ENCODE results near the gene CSNK2A2.

CSNK2A2 gene

DNA sequence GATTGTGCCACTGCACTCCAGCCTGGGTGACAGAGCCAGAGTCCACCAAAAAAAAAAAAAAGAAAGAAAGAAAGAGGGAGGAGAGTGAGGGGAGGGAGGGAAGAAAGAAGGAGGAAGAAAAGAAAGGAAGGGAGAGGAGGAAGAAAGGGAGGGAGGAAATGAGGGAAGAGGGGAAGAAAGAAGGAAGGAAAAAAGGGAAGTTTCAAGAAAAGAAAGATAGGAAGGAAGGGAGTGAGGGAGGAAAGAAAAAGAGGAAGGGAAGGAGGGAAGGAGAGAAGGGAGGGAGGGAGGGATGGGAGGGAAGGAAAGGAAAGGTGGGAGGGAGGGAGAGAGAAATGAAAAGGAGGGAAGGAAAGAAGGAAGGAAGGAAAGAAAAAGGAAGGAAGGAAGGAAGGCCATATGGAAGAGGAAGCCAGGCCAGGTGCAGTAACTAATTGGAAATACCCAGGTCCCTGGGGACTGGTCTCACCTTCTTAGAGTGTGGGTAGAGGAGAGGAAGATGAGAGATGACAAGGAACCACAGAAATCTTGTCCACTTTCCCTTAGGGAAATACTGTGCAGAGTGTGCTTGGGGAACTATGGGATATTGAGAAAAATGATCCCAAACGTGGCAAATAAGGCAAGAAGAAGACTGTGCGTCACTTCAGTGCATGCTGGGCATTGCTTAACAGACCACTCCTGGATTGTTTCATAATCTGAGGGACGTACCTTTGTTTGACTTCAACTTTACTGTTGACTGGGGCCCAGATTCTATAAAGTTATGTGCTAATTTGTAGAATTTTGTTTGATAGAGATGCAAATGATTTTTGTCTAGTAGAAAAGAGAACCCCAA is 15.1 kb upstream of the CSNK2A2 start:
- TF ChIP-seq POLR2A (IDR thresholded peaks at IDR 0.05; ENCODE audit: low read depth, low read length) = no peak
- DNase-seq (ENCODE audit: insufficient read length, low spot score) = no peak
- no peak for FAIRE-seq

DNA sequence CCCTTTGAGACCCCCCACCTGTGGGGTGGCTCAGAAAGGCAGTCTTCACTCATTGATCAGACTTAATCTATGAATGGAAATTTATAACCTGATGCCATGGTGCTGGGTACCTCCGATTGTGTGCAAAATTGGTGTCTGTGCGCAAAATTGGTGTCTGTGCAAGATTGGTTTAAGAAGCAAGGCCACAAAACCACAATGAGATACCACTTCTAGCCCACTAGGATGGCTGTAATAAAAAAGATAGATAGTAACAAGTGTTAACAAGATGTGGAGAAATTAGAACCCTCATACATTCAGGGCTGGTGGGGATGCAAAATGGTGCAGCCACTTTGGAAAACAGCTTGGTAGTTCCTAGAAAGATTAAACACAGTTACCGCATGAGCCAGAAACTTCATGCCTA is 13.9 kb upstream of the CSNK2A2 start:
- no peak for TF ChIP-seq POLR2A (IDR thresholded peaks at IDR 0.05; ENCODE audit: low read depth, low read length)
- FAIRE-seq (no peak), DNase-seq (ENCODE audit: insufficient read length, low spot score) (no peak)

DNA sequence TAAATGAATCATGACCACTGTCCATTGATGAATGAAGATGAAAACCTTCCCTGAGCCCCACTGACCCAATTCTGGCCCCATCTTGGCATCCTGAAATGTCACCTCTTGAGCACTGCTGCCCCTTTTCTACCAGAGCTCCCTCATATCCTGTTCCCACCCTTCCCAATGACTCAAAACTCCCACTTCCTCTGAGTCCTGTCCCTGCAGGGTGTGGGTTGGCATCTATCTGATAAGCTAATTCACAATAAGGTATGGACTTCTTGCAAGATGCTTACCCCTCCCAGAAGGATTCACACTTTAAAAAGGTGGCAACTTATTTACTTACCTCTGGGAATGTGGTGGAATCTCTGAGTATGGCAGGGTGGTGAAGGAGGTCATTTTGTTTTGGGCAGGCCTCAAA is 13.3 kb upstream of the CSNK2A2 start:
- DNase-seq (ENCODE audit: insufficient read length, low spot score) = no peak
- no peak for TF ChIP-seq POLR2A (IDR thresholded peaks at IDR 0.05; ENCODE audit: low read depth, low read length)
- FAIRE-seq = no peak

DNA sequence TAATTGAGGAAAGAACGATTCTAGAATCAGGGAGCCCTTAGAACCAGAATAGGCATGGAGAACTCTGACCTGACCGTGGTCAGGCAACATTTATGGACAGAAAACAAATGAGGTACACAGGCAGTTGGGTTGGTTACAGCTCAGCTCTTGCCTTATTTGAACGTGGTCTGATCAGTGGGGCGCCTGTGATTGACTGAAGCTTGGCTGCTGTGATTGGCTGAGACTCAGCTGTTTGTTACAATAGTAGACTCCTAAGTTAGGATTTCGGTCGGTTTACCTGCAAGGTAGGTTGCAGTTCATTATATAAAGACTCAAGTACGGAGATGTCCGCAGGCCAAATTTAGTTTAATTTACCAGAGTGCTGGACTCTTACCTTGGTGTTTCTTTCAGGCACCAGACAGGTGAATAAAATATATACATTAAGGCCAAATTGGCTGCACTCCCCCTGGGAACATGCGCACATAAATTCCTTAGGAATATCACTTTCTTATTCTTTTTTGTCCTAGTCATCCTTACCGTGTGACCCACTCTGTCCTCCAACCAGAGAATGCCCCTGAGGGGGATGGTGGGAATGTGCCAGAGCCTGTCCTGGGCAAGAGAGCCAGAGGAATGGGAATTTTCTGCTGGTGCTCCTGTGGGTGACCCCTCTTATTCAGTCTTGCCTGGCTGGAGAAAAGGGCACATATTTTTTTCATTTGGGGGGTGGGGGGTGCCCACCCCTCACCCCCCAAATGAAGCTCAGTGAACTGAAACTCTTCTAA is 7.5 kb upstream of the CSNK2A2 start:
- DNase-seq (ENCODE audit: insufficient read length, low spot score) = no peak
- FAIRE-seq = no peak
- no peak for TF ChIP-seq POLR2A (IDR thresholded peaks at IDR 0.05; ENCODE audit: low read depth, low read length)

DNA sequence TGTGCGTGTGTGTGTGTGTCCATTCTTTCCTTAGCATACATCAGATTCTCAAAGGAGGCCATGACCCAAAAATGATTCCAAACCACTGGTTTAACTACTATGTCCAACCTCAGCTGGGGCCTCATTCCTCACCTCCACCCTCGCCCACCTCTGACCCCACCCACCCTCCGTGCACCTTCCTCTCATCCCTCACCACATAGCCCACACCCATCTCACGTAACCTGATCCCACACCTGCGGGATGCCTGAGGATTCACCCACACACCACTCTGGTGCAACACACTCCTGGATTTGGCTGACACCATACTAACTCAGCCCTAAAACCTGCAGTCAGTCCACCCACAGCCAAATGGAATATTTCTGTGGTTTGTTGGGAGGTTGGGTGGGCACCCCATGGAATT is 3.3 kb upstream of the CSNK2A2 start:
- no peak for TF ChIP-seq POLR2A (IDR thresholded peaks at IDR 0.05; ENCODE audit: low read depth, low read length)
- FAIRE-seq (no peak), DNase-seq (ENCODE audit: insufficient read length, low spot score) (no peak)

DNA sequence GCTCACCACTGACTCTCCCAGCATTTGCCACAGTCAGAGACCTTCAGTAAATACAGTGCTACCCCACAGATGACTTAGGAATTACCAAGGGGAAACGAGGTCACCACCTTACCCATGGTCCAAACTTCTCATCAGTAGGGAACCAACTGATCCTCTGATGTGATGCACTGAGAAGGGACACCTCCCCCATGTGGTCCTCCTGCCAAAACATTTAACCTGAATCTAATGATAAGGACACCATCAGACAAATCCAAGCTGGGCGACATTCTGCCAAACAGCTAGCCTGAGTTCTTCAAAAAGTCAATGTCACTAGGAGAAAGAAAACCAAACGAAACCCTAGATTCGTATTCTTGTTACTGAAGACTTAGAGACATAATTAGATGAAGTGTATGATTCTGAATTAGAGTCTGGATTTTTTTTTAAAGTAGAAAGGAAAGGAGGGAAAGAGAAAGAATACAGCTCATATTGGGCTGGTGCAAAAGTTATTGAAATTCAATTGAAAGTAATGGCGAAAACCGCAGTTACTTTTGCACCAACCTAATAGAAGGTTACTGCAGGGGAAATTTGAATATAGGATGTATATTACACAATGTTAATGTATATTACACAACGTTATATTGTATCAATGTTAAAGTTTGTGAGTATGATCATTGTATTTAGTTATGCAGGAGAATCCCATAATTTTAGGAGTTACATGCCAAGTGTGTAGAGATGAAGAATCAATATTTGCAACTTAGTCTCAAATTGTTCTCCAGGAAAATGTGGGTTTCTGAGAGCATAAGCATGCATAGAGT is 2.3 kb upstream of the CSNK2A2 start:
- DNase-seq (ENCODE audit: insufficient read length, low spot score) (no peak), FAIRE-seq (no peak)
- no peak for TF ChIP-seq POLR2A (IDR thresholded peaks at IDR 0.05; ENCODE audit: low read depth, low read length)

DNA sequence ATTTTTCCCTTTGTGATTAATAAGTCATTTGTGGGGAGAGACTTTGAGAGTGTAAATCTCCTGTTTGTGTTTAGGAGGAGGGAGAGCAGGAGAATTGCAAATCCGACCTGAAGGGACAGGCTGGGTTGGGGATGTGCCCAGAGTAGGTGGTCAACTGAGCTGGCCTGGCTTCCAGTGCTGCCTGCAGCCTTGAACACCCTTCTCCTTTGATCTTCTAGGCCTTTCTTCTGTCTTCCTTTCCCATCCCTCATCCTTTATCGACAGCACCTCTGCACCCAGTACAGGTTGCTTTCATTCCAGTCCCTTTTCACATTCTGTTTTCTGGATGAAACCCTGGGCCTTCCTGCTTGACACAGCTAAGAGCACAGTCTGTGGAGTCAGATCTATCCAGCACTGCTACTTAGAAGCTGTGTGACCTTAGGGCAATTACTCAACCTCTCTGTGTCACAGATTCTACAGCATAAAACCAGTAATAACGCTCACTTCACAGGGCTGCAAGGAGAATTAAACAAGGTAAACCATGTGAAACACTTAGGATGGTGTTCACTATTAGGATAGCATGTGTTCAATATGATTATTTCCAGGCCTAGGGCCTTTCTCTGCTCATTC is 1.0 kb upstream of the CSNK2A2 start:
- TF ChIP-seq POLR2A (IDR thresholded peaks at IDR 0.05; ENCODE audit: low read depth, low read length) = no peak
- FAIRE-seq (no peak), DNase-seq (ENCODE audit: insufficient read length, low spot score) (no peak)

DNA sequence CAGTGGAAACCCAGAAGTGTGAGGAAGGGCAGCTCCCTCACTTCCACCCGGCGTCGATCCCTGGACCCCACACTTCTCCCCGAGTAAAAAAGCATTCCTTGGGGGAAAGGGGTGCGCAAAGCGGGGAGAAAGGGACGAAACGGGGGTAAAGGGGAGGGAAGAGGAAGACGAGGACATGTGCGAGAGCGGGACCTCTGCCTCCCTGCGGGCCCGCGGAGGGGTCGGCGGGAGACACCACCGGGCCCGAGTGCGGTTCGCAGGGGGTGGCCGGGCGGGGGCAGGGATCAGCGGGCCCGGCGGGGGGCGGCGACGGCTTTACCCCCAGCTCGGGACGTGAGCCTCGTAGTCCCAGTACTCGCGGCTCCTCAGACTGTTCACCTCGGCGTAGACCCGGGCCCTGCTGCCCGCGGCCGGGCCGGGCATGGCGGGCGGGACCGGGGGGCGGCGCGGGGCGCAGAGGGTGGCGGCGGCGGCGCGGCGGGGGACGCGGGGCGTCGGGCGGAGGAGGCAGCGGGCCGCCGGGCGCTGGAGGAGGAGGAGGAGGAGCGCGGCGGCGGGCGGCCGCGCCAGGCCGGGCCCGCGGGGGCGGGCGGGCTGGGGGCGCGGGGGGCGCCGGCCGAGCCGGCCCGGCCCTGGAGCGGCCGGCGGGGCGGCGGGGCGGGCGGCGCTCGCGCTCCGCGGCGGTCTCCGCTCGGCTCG is 443 bp downstream of the CSNK2A2 start:
- FAIRE-seq (no peak), DNase-seq (ENCODE audit: insufficient read length, low spot score) (no peak)
- TF ChIP-seq POLR2A (IDR thresholded peaks at IDR 0.05; ENCODE audit: low read depth, low read length) = no peak

DNA sequence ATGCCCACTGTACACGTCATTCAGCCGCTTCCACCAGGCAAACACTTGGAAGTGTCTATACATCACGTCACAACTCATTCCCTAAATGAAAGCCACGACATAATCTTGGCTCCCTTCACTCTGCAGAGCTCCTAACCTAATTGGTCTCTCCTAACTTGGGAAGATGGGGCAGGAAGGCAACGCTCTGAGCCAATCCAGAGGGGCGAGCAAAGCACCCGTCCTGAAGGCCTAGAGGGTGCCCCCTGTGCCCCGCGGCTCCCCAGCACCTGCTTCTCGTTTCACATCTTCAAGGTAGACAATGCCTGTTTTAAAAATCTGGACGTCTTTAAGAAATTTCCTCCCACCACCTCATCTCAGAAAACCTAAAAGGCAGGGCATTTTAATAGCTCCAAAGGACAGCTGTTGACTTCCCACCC is 1.0 kb downstream of the CSNK2A2 start:
- no peak for DNase-seq (ENCODE audit: insufficient read length, low spot score)

DNA sequence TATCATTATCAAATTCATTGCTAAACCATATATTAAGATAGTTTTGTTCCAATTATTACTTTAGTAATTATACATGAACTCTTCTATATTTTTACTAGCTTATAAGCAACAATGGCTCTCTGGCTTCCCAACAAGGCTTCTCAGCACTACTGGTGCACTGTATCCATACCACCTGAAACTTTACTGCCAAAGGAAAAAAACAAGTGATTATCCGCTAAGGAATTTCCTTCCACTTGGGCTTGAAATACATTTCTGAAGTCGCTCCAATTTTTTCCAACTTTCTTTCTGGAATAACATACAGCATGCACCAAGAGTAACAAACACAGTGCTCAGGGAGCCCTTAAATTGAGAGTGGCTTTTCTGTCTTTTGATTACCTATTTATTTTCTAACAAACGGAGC is 2.1 kb downstream of the CSNK2A2 start:
- no peak for DNase-seq (ENCODE audit: insufficient read length, low spot score)
- no peak for TF ChIP-seq POLR2A (IDR thresholded peaks at IDR 0.05; ENCODE audit: low read depth, low read length)
- FAIRE-seq = no peak

More for the DNA sequence above, 1.0 kb downstream of the CSNK2A2 start:
- no peak for FAIRE-seq
- TF ChIP-seq POLR2A (IDR thresholded peaks at IDR 0.05; ENCODE audit: low read depth, low read length) = no peak

DNA sequence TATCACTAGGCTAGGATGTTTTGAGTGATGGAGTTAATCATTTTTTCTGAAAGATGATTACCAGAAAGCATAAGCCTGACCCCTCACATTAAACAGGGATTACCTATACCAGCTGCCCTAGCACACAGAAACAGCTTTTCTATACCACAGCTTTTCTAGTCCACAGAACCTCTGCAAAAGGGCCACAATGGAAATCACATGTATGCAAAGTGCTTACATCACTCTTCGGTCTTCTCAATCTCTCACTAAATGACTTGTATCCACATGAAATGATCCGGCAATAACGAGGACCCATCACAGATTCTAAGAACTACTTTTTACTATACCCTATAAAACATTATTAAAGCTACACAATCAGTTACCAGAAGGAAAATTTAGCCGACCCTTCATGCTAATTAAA is 2.6 kb downstream of the CSNK2A2 start:
- no peak for DNase-seq (ENCODE audit: insufficient read length, low spot score)
- TF ChIP-seq POLR2A (IDR thresholded peaks at IDR 0.05; ENCODE audit: low read depth, low read length) = no peak
- FAIRE-seq = no peak

DNA sequence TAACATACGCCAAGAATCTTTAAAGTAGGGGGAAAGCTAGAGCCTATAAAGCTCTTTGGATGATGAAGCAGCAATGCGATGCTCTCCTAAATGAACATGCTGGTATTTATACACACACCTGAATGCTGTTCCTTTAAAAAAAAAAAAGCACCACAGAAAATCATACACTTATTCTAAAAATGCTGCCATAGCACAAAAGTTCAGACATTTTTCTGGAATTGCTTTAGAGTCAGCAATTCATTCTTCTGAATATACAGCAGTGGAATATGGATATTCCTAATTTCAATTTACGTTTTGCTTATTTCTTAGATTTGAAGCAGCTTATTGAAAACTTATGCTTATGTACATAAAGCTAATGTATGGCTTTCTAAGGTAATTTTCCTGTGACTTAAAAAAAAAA is 3.1 kb downstream of the CSNK2A2 start:
- DNase-seq (ENCODE audit: insufficient read length, low spot score) (no peak), FAIRE-seq (no peak)
- no peak for TF ChIP-seq POLR2A (IDR thresholded peaks at IDR 0.05; ENCODE audit: low read depth, low read length)

Data from H54 (cell line).